Neutrophil (primary cell): Measurements from ENCODE around the gene ALLC.

Experiments used
- H3K27ac ChIP-seq: fragments of 200-600 bp; sonication (generic); 2 replicates; pipeline ENCODE4 v1.5.1; 2016; ENCODE audit warnings: mild to moderate bottlenecking, moderate library complexity
- H3K27me3 ChIP-seq: fragments of 200-600 bp; sonication (generic); 2 replicates; pipeline ENCODE4 v1.6.0; 2016; ENCODE audit warnings: mild to moderate bottlenecking
- H3K36me3 ChIP-seq: fragments of 200-600 bp; sonication (generic); 2 replicates; pipeline ENCODE4 v1.5.1; 2017
- H3K4me1 ChIP-seq, 2 experiments: fragments of 200-600 bp in 1 of 2; sonication (generic) in 1 of 2; 1 replicate in 1 of 2; 2 replicates in 1 of 2; pipeline versions ENCODE4 v1.5.1 to v1.6.1; 2013 to 2016; ENCODE audit warnings: low read depth in 1 of 2, low read length in 1 of 2, mild to moderate bottlenecking in 1 of 2, moderate library complexity in 1 of 2; ENCODE audit not compliant: control insufficient read depth in 1 of 2, insufficient read depth in 1 of 2
- H3K4me3 ChIP-seq, 2 experiments: fragments of 200-600 bp in 1 of 2; sonication (generic) in 1 of 2; 1 replicate in 1 of 2; 2 replicates in 1 of 2; pipeline ENCODE4 v1.5.1; 2013 to 2016; ENCODE audit warnings: low read depth in 1 of 2, low read length in 1 of 2, mild to moderate bottlenecking in 1 of 2, moderate library complexity in 1 of 2
- H3K9me3 ChIP-seq: fragments of 200-600 bp; sonication (generic); 2 replicates; pipeline ENCODE4 v1.5.1; 2016
- TF ChIP-seq, protein P1 (sequence below): fragments of 200-600 bp; sonication (generic); IDR thresholded peaks from 2 replicates; pipeline ENCODE4 v1.5.1; 2016; ENCODE audit warnings: antibody characterized with exemption

Gene ALLC

DNA sequence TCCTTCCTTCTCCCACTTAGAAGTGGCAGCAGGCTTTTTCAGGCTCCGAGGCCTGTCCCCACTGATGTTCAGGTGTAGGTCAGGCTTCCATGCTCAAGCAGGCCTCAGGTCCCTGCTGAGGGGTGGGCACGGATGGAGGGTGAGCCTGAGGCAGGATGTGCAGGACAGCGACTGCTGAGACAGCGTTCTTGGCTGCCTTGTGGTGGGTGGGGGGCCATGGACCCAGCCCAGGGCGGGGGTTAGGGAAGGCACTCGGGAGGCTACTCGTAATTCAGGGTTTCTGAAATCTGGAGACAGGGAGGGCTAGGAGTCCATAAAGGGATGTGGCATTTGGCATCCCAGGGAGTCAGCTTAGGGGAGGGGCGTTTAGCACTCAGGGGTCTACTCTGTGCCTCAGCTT lies 32.8 kb upstream of the ALLC start:
- Histone ChIP-seq H3K4me3 (no peak overlapping the region), H3K9me3 (no peaks in the 10 kb centered on the region), H3K27me3 (no peaks in the 10 kb centered on the region), H3K27ac (no peak overlapping the region), H3K36me3 (no peaks in the 10 kb centered on the region), H3K4me1 (no peaks in the 10 kb centered on the region)
- TF ChIP-seq, protein P1, sequence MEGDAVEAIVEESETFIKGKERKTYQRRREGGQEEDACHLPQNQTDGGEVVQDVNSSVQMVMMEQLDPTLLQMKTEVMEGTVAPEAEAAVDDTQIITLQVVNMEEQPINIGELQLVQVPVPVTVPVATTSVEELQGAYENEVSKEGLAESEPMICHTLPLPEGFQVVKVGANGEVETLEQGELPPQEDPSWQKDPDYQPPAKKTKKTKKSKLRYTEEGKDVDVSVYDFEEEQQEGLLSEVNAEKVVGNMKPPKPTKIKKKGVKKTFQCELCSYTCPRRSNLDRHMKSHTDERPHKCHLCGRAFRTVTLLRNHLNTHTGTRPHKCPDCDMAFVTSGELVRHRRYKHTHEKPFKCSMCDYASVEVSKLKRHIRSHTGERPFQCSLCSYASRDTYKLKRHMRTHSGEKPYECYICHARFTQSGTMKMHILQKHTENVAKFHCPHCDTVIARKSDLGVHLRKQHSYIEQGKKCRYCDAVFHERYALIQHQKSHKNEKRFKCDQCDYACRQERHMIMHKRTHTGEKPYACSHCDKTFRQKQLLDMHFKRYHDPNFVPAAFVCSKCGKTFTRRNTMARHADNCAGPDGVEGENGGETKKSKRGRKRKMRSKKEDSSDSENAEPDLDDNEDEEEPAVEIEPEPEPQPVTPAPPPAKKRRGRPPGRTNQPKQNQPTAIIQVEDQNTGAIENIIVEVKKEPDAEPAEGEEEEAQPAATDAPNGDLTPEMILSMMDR = no peak

DNA sequence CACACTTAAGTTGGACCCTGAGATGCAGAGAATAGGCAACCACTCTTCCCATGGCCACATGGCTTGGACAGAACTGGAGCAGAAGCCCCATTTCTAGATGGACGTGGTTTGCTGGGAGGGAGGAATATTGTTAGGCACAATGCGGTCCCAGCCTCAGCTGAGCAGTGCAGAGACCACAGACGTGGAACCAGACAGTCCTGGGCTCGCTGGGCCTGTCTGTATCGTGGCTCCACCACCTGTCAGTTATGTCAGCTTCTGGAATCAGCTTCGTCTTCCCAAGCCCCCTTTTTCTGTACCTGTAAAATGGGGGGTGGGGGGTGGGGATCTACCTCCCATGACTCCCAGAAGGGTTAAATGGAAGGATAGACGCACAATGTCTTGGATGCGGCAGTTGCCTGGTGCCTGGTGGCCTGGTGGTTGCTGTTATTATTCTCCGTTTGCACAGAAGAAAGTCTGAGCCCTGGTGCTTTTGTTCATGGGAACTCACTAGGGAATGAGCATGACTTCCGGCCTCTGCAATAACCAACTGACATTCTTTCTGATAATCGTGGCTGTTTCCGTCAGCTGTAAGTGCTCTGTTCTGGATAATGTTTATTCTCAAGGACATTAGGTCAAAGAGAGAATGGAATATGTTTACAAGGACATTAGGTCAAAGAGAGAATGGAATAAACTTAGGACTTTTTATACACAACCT lies 31.7 kb upstream of the ALLC start:
- Histone ChIP-seq H3K27ac (no peak overlapping the region), H3K9me3 (no peaks in the 10 kb centered on the region), H3K27me3 (no peaks in the 10 kb centered on the region), H3K36me3 (no peaks in the 10 kb centered on the region), H3K4me3 (no peak overlapping the region), H3K4me1 (no peaks in the 10 kb centered on the region)
- TF ChIP-seq, protein P1 = no peak

DNA sequence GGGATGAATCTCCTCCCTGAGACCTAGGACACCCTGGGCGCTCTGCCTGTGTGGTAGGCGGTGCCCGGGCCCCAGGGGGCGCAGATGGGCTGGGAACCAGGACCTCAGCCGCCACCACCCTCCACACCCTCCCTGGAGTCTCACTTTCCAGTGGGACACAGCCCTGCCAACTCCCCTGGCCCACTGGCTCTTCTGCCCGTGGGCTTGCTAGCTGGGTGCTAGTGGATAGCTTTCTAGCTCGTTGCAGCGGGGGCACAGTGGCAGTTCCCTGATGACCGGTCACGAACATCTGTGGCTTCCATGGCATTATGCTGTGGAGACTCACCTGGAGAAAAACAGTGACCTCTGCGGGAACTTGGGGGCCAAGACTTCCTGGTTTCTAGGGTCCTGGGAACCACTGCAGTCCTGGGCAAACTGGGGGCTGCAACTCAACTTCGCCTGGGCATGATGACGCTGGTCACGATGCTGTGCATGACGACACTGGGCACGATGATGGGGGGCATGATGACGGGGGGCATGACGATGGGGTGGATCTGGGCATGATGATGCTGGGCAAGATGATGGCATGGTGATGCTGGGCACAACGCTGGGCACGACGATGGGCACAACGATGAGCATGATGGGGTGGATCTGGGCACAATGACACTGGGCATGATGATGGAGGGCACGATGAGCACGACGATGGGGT lies 31.0 kb upstream of the ALLC start:
- no peaks in the 10 kb centered on the region for H3K4me1 ChIP-seq
- no peak overlapping the region for H3K4me3 ChIP-seq
- no peaks in the 10 kb centered on the region for H3K9me3 ChIP-seq
- no peaks in the 10 kb centered on the region for H3K27me3 ChIP-seq
- no peaks in the 10 kb centered on the region for H3K36me3 ChIP-seq
- no peak overlapping the region for H3K27ac ChIP-seq
- TF ChIP-seq, protein P1 = no peak

DNA sequence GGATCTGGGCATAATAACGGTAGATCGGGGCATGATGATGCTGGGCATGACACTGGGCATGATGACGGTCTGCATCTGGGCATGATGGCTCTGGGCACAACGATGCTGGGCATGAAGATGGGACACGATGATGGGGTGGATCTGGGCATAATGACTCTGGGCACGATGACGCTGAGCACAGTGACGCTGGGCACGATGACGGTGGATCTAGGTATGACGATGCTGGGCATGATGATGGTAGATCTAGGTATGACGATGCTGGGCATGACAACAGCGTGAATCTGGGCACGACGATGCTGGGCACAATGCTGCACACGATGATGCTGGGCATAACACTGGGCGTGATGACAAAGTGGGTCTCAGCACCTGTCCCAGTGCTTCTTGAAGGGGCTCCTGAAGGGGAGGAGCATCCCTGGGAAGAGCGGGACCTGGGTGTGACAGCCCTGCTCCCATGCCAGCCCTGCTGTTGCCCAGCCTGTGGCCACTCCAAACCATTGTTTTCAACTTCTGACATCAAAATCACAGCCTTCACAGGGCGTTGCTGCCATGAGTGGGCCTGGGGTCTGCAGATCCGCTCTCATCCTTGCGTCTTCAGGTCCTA lies 30.4 kb upstream of the ALLC start:
- no peak overlapping the region for H3K27ac ChIP-seq
- no peaks in the 10 kb centered on the region for H3K36me3 ChIP-seq
- H3K4me3 ChIP-seq = no peak overlapping the region
- no peaks in the 10 kb centered on the region for H3K9me3 ChIP-seq
- no peaks in the 10 kb centered on the region for H3K27me3 ChIP-seq
- H3K4me1 ChIP-seq = no peaks in the 10 kb centered on the region
- TF ChIP-seq, protein P1 = no peak

DNA sequence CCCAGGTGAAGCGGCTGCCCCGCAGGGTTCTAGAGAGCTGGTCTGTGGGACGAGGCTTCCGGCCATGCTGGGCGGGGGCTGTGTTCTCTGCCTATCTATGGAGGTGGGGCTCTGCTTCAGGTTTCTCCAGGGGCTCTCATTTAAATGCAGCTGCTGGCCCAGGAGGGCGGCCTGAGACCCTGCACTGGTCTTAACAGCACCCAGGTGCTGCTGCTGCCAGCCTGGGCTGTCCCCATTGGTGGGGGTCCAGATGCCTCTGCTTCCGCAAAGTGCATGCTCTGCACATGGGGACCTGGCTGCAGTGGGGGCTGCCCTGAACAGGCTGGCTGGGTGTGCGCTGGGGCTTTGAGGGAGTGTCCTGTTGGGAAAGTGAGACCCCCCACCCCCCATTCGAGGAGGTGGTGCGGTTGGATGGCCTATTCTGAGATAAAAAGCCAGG lies 29.7 kb upstream of the ALLC start:
- H3K4me1 ChIP-seq = no peaks in the 10 kb centered on the region
- no peak overlapping the region for H3K4me3 ChIP-seq
- no peaks in the 10 kb centered on the region for H3K9me3 ChIP-seq
- no peaks in the 10 kb centered on the region for H3K36me3 ChIP-seq
- no peak overlapping the region for H3K27ac ChIP-seq
- TF ChIP-seq, protein P1 = no peak
- H3K27me3 ChIP-seq = no peaks in the 10 kb centered on the region
